GM21619 (cell line): ENCODE data around the gene RSF1.
"Not testable (repeated sequence)": the region's sequence is repeated elsewhere in the genome, so short reads cannot be mapped to it uniquely, and the experiment has no call there.

Source experiments
- ATAC-seq: cut with Tn5 transposase; IDR thresholded peaks from one replicate; pipeline ENCODE4 v1.9.1; 2021; ENCODE audit not compliant: unreplicated experiment

Gene RSF1, protein sequence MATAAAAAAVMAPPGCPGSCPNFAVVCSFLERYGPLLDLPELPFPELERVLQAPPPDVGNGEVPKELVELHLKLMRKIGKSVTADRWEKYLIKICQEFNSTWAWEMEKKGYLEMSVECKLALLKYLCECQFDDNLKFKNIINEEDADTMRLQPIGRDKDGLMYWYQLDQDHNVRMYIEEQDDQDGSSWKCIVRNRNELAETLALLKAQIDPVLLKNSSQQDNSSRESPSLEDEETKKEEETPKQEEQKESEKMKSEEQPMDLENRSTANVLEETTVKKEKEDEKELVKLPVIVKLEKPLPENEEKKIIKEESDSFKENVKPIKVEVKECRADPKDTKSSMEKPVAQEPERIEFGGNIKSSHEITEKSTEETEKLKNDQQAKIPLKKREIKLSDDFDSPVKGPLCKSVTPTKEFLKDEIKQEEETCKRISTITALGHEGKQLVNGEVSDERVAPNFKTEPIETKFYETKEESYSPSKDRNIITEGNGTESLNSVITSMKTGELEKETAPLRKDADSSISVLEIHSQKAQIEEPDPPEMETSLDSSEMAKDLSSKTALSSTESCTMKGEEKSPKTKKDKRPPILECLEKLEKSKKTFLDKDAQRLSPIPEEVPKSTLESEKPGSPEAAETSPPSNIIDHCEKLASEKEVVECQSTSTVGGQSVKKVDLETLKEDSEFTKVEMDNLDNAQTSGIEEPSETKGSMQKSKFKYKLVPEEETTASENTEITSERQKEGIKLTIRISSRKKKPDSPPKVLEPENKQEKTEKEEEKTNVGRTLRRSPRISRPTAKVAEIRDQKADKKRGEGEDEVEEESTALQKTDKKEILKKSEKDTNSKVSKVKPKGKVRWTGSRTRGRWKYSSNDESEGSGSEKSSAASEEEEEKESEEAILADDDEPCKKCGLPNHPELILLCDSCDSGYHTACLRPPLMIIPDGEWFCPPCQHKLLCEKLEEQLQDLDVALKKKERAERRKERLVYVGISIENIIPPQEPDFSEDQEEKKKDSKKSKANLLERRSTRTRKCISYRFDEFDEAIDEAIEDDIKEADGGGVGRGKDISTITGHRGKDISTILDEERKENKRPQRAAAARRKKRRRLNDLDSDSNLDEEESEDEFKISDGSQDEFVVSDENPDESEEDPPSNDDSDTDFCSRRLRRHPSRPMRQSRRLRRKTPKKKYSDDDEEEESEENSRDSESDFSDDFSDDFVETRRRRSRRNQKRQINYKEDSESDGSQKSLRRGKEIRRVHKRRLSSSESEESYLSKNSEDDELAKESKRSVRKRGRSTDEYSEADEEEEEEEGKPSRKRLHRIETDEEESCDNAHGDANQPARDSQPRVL (N-terminal part only)

GRCh38 chr11:77820565-77821348, at the start of gene RSF1, which contains the start of gene AAMDC:
Gene RSF1 (minus strand): TSS chr11:77820722. CDS start chr11:77820714, 8 bp downstream.
Gene AAMDC (plus strand): TSS chr11:77821144. CDS start chr11:77842497, 21,353 bp downstream.
- peak; percentile 80 for ATAC-seq

DNA sequence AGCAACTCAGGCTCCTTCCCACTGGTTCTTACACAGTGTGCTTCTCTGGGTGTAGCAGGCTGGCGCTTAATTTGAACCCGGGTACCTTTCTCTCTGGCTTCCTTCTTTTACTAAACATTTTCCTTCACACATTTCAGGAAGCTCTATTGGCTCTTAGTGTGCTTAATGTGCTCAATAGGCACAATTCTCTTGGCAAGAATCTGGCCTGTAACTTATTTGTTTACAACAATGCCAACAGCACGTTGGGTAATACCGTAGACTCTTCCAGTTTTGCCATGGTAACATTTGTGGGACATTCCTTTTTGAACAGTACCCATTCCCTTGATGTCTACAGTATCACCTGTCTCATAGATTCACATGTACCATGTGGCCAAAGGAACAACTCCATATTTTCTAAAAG, 48.2 kb upstream of the RSF1 start:
- no peak for ATAC-seq

DNA sequence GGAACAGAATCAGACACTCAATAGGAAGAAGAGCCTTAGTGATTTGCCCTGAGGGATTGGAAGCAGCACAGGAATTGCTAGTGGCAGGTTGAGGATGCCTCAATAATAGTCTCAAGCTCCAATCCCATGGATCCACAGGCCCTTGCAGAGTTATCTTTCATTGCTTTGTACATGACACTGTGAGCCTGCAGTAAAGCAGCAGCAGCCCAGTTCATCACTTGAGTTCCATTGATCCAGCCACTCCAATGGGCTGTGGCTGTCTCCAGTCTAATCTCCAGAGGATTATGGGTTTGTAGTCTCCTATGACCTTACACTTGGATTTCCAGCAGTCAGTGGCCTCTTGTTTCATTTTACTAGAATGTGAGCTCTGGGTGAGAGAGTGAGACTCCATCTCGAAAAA, 45.8 kb upstream of the RSF1 start:
- no peak for ATAC-seq

- no peak for ATAC-seq
These were observed 45.3 kb upstream of the RSF1 start for GRCh38 chr11:77865805-77866204.

GRCh38 chr11:77861444-77861843, 40.9 kb upstream of the RSF1 start:
- not testable (repeated sequence) for ATAC-seq

- ATAC-seq, result not testable (repeated sequence)
These were observed 37.5 kb upstream of the RSF1 start for GRCh38 chr11:77857906-77858457.

- no peak for ATAC-seq
These were observed 34.3 kb upstream of the RSF1 start for GRCh38 chr11:77854838-77855237.

DNA sequence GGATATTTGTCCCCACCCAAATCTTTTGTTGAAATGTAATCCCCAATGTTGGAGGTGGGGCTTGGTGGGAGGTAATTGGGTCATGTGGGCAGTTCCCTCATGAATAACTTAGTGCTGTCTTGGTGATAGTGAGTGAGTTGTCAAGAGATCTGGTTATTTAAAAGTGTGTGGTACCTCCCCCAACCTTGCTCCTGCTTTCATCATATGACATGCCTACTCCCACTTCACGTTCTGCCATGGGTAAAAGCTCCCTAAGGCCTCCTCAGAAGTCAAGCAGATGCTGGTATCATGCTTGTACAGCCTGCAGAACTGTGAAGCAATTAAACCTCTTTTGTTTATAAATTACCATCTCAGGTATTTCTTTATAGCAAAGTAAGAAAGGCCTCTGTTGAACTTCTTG, 31.0 kb upstream of the RSF1 start:
- ATAC-seq, result no peak

DNA sequence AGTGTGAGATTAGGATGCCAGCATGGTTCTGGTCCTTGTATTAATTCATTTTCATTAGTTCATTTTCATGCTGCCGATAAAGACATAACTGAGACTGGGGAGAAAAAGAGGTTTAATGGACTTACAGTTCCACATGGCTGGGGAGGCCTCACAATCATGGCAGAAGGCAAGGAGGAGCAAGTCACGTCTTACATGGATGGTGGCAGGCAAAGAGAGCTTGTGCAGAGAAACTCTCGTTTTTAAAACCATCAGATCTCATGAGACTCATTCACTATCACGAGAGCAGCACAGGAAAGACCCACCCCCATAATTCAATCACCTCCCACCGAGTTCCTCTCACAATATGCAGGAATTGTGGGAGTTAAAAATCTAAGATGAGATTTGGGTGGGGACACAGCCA, 23.2 kb upstream of the RSF1 start:
- ATAC-seq, result not testable (repeated sequence)

GRCh38 chr11:77842441-77843121, 22.1 kb upstream of the RSF1 start:
- ATAC-seq, result no peak

- ATAC-seq, result no peak
These were observed 12.8 kb upstream of the RSF1 start for GRCh38 chr11:77833302-77833701.

DNA sequence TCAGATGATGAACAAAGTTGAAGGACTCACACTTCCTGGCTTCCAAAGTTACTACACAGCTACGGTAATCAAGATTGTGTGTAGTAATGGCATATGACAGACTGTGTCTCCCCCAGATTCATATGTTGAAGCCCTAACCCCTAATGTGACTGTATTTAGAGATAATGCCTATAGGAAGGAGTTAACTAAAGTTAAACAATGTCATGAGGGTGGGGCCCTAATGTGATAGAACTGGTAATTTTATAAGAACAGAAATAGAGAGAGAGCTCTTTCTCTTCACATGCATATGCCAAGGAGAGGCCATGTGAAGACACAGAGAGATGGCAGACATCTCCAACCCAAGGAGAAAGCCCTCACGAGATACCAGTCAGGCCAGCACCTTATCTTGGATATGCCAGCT, 8.4 kb upstream of the RSF1 start:
- ATAC-seq, result no peak

GRCh38 chr11:77823775-77824174, 3.3 kb upstream of the RSF1 start:
- no peak for ATAC-seq

- not testable (repeated sequence) for ATAC-seq
These were observed 1.6 kb upstream of the RSF1 start for GRCh38 chr11:77822126-77822525.

DNA sequence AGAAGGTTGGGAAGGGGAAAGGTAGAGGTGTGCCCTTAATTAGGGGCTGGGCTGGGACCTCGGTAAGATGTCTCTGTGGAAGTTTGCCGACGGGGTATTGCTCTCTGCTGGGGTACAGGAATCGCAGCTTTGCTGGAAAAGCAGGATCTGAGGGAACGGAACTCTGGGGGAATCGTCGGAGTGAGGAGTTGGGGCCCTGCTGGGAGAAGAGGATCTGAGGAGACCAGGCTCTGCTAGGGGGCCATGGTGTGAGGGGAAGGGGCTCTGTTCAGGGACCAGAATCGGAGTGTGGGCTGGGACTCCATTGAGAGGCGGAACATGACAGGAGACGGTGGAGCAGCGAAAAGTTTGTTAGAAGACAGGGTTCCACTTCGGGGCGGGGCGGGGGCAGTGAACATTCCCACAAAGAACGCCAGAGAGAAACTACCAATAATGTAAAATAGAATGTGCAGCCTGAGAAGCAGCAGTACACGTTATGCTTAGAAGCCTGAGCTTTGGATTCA, 878 bp upstream of the RSF1 start:
- no peak for ATAC-seq

- ATAC-seq, result peak; percentile 16
These were observed 479 bp downstream of the RSF1 start for GRCh38 chr11:77819921-77820564.

DNA sequence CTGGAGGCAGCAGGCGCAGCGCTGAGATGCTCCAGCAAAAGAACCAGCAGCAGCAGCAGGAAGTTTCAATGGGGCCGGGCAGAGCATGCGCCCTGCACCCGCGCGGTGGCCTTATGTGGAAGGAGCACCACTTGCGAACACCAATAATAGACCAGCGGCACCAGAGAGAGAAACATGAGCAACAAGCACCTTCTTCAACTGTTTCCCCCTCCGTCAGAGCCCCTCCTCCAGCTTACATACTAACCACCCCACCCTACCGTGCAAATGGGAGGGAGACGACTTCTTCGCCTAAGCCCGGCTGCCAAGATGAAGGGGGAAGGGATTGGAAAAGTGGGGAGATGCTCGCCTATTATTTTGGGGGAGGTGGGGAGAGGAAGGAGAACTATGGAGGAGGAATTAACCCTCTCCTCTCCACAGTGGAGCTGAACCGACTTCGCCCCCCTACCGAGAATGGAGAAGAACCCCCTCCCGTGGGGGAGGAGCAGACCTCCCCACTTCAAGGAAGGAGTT, 1.1 kb downstream of the RSF1 start:
- peak; percentile 50 for ATAC-seq

DNA sequence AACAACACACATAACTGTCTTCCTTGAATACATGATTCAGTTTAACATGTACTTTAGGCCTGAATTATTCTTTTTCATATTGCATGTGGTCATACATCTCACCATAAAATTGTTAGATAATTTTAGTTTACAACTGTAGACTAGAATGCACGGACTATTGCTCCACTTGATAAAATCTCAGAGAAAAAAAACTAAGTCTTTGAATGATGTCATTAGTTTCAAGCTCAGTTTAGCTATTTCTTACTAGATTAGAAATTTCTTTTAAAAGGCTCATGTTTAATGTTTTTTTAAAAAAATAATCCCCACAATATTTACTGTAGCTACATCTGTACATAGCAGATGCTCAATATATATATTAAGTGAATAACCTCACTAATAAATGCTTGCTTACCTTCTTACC, 5.1 kb downstream of the RSF1 start:
- ATAC-seq, result no peak
